Erythroblast (primary cell): ENCODE results near the gene CDK2AP2.

Experiments
- GATA1 ChIP-seq: IDR thresholded peaks from 2 replicates; pipeline ENCODE4 v1.6.1; 2011; ENCODE audit warnings: low read depth, mild to moderate bottlenecking, control low read depth, low read length, moderate library complexity
- POLR2A ChIP-seq: IDR thresholded peaks from 2 replicates; pipeline ENCODE4 v1.6.1; 2011; ENCODE audit warnings: mild to moderate bottlenecking, low read length

DNA sequence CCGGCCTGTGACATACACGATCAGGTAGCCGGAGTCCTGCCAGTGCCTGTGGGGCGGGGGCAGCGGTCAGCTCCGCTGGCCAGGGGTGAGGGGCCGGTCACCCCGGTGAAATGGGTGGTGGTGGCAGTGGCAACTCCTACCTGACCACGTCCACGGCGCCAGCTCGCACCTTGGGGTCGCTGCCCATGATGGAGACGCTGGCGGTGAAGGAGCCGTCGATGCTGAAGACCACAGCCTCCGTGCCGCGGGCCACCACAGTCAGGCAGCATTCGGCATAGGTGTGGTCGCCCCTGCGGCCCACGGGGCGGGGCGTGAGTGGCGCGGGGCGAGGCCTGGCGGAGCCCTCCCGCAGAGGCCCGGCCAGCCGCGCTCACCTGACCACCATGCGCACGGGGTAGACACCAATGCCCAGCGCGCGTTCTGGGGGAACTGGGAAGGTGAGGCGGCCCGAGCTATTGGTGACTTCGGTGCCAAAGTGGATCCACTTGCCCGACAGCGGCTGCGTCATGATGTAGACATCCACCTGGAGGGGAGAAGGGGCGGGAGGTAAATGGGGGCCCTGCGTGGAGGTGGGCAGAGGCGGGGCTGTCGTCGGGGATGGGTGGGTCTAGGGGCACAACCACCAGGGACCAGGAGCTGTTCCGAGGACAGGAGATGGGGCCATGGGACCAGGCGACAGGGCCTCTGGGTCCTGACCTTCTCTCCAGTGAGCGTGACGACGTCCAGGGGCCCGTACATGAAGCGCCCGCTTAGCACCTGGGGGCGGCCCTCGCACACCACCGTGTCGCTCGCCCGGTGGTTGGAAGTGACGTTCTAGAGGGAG lies 14.2 kb downstream of the CDK2AP2 start:
- no peak for TF ChIP-seq POLR2A
- no peak for TF ChIP-seq GATA1
